IMR-90 (cell line): ENCODE results near the gene MYO7B. TPM values are rescaled to one million over a fixed set of nuclear protein-coding genes. Genes with fewer than 3 reads are reported as not detected.

ENCODE experiments used
- ATAC-seq: fragments of 200-7000 bp; cut with Tn5 transposase; 2 replicates; pipeline ENCODE4 v1.9.1; 2020; ENCODE audit warnings: low read depth, mild to moderate bottlenecking, moderate library complexity
- BruUV-seq: library from RNA; stranded (reverse); fragments of 400-500 nt; replicated peaks from 2 replicates; lab custom pipeline; 2021; lab: Mats Ljungman, UMichigan
- CTCF ChIA-PET: fragments of 300-600 bp; formaldehyde crosslinking; extraction: SDS; loops from one replicate; lab custom pipeline; 2021; ENCODE audit warnings: antibody characterized with exemption; lab: Yijun Ruan, JAX
- POLR2A ChIA-PET: fragments of 300-600 bp; sonication (Branson Sonifier 250); formaldehyde crosslinking; loops from one replicate; lab custom pipeline; 2022; ENCODE audit warnings: antibody characterized with exemption; ENCODE audit not compliant: unreplicated experiment; lab: Charles Lee
- DNase-seq: peaks from one replicate; pipeline ENCODE4 v3.0.0; 2013
- H2AFZ ChIP-seq: replicated peaks from 2 replicates; pipeline ENCODE3; 2013; ENCODE audit warnings: low read length, mild to moderate bottlenecking; ENCODE audit not compliant: poor library complexity
- H2AK5ac ChIP-seq: 2 replicates; pipeline ENCODE4 v1.6.1; 2013; ENCODE audit warnings: low read depth, low read length, inconsistent platforms
- H2AK9ac ChIP-seq: replicated peaks from 2 replicates; pipeline ENCODE3; 2013; ENCODE audit warnings: mild to moderate bottlenecking, low read depth, low read length, moderate library complexity; ENCODE audit not compliant: poor library complexity
- H2BK120ac ChIP-seq: 2 replicates; pipeline ENCODE4 v1.6.1; 2013; ENCODE audit warnings: low read depth, low read length, inconsistent platforms
- H2BK15ac ChIP-seq: 3 replicates; pipeline ENCODE4 v1.6.1; 2013; ENCODE audit warnings: low read depth, low read length, inconsistent platforms
- H2BK20ac ChIP-seq: 2 replicates; pipeline ENCODE4 v1.6.1; 2013; ENCODE audit warnings: low read depth, mild to moderate bottlenecking, inconsistent platforms, low read length, moderate library complexity
- H2BK5ac ChIP-seq: 2 replicates; pipeline ENCODE4 v1.6.1; 2013; ENCODE audit warnings: mild to moderate bottlenecking, low read depth, low read length, inconsistent platforms; ENCODE audit not compliant: poor library complexity, severe bottlenecking
- H3K14ac ChIP-seq: replicated peaks from 2 replicates; pipeline ENCODE4 v1.6.1; 2013; ENCODE audit warnings: low read depth, low read length, inconsistent platforms
- H3K18ac ChIP-seq: 2 replicates; pipeline ENCODE4 v1.6.1; 2013; ENCODE audit warnings: low read depth, low read length, control low read depth
- H3K23ac ChIP-seq: 2 replicates; pipeline ENCODE4 v1.6.1; 2013; ENCODE audit warnings: low read depth, low read length, inconsistent platforms
- H3K27ac ChIP-seq: 2 replicates; pipeline ENCODE4 v1.5.1; 2013; ENCODE audit warnings: mild to moderate bottlenecking, control low read depth, low read length; ENCODE audit not compliant: insufficient read depth
- H3K27me3 ChIP-seq: 2 replicates; pipeline ENCODE4 v1.6.1; 2013; ENCODE audit warnings: low read length; ENCODE audit not compliant: control insufficient read depth, insufficient read depth
- H3K36me3 ChIP-seq: 2 replicates; pipeline ENCODE4 v1.6.1; 2013; ENCODE audit warnings: low read length, mixed read lengths; ENCODE audit not compliant: control insufficient read depth, insufficient read depth
- H3K4ac ChIP-seq: 2 replicates; pipeline ENCODE4 v1.6.1; 2013; ENCODE audit warnings: low read depth, low read length, inconsistent platforms
- H3K4me1 ChIP-seq: 2 replicates; pipeline ENCODE4 v1.6.1; 2013; ENCODE audit warnings: low read length, mixed read lengths; ENCODE audit not compliant: control insufficient read depth, insufficient read depth
- H3K4me2 ChIP-seq: 2 replicates; pipeline ENCODE4 v1.6.1; 2013; ENCODE audit warnings: low read depth, mild to moderate bottlenecking, control low read depth, low read length, moderate library complexity
- H3K4me3 ChIP-seq: 2 replicates; pipeline ENCODE4 v1.5.1; 2013; ENCODE audit warnings: low read depth, mild to moderate bottlenecking, control low read depth, low read length, moderate library complexity; ENCODE audit not compliant: insufficient read depth
- H3K56ac ChIP-seq: 2 replicates; pipeline ENCODE4 v1.6.1; 2013; ENCODE audit warnings: low read length, inconsistent platforms; ENCODE audit not compliant: insufficient read depth; ENCODE audit errors: extremely low read depth
- H3K79me1 ChIP-seq, 2 experiments: 2 replicates each; pipeline ENCODE4 v1.6.1; 2013; ENCODE audit warnings: low read length in 2 of 2, inconsistent platforms in 1 of 2, low read depth in 1 of 2
- H3K9ac ChIP-seq: 2 replicates; pipeline ENCODE4 v1.6.1; 2013; ENCODE audit warnings: low read depth, low read length, control low read depth
- H3K9me1 ChIP-seq: 2 replicates; pipeline ENCODE4 v1.6.1; 2013; ENCODE audit warnings: low read length, inconsistent platforms; ENCODE audit not compliant: insufficient read depth
- H3K9me3 ChIP-seq: 2 replicates; pipeline ENCODE4 v1.6.1; 2013; ENCODE audit warnings: low read length; ENCODE audit not compliant: control insufficient read depth, insufficient read depth
- H4K20me1 ChIP-seq: 2 replicates; pipeline ENCODE4 v1.6.1; 2013; ENCODE audit warnings: low read length, inconsistent platforms; ENCODE audit not compliant: insufficient read depth
- H4K5ac ChIP-seq: 2 replicates; pipeline ENCODE4 v1.6.1; 2013; ENCODE audit warnings: mild to moderate bottlenecking, low read depth, low read length, control low read depth
- H4K8ac ChIP-seq, 2 experiments: 2 replicates each; pipeline ENCODE4 v1.6.1; 2013; ENCODE audit warnings: low read depth in 2 of 2, low read length in 2 of 2, control low read depth in 1 of 2, inconsistent platforms in 1 of 2
- H4K91ac ChIP-seq: 2 replicates; pipeline ENCODE4 v1.6.1; 2013; ENCODE audit warnings: low read depth, low read length, inconsistent platforms; ENCODE audit not compliant: insufficient read depth
- BHLHE40 ChIP-seq: fragments of 150-350 bp; IDR thresholded peaks from 2 replicates; pipeline ENCODE4 v1.6.1; 2016; ENCODE audit warnings: mild to moderate bottlenecking, low read depth, low read length
- CEBPB ChIP-seq: IDR thresholded peaks from 2 replicates; pipeline ENCODE4 v1.6.1; 2012; ENCODE audit warnings: low read depth, low read length, improper control_type of control experiment
- CHD1 ChIP-seq: IDR thresholded peaks from 2 replicates; pipeline ENCODE4 v1.6.1; 2012; ENCODE audit warnings: low read depth, low read length, improper control_type of control experiment
- CTCF ChIP-seq: conservative IDR thresholded peaks from 2 replicates; pipeline ENCODE4 v1.5.1; 2012; ENCODE audit warnings: mild to moderate bottlenecking, low read depth, low read length, improper control_type of control experiment
- ELK1 ChIP-seq: fragments of 150-350 bp; IDR thresholded peaks from 2 replicates; pipeline ENCODE4 v1.6.1; 2016; ENCODE audit warnings: low read depth, mild to moderate bottlenecking, low read length, moderate library complexity, borderline replicate concordance
- FOS ChIP-seq: fragments of 150-350 bp; IDR thresholded peaks from 2 replicates; pipeline ENCODE4 v1.6.1; 2016; ENCODE audit warnings: low read depth, low read length
- MAFK ChIP-seq: IDR thresholded peaks from 2 replicates; pipeline ENCODE4 v1.6.1; 2012; ENCODE audit warnings: low read depth, low read length, improper control_type of control experiment
- MAZ ChIP-seq: IDR thresholded peaks from 2 replicates; pipeline ENCODE4 v1.6.1; 2012; ENCODE audit warnings: low read depth, mild to moderate bottlenecking, low read length, improper control_type of control experiment, moderate library complexity, borderline replicate concordance
- MXI1 ChIP-seq: IDR thresholded peaks from 2 replicates; pipeline ENCODE4 v1.6.1; 2012; ENCODE audit warnings: low read depth, mild to moderate bottlenecking, low read length, moderate library complexity, borderline replicate concordance
- NFE2L2 ChIP-seq: fragments of 150-350 bp; IDR thresholded peaks from 2 replicates; pipeline ENCODE4 v1.6.1; 2016; ENCODE audit warnings: low read depth, mild to moderate bottlenecking, low read length
- POLR2A ChIP-seq: IDR thresholded peaks from 2 replicates; pipeline ENCODE4 v1.6.1; 2012; ENCODE audit warnings: mild to moderate bottlenecking, low read depth, low read length
- RAD21 ChIP-seq: IDR thresholded peaks from 2 replicates; pipeline ENCODE4 v1.6.1; 2012; ENCODE audit warnings: low read length, improper control_type of control experiment
- RCOR1 ChIP-seq: IDR thresholded peaks from 2 replicates; pipeline ENCODE4 v1.6.1; 2012; ENCODE audit warnings: mild to moderate bottlenecking, low read length, improper control_type of control experiment; ENCODE audit not compliant: insufficient replicate concordance
- RFX5 ChIP-seq: IDR thresholded peaks from 2 replicates; pipeline ENCODE4 v1.8.0; 2012; ENCODE audit warnings: low read depth, mild to moderate bottlenecking, low read length, moderate library complexity
- SMC3 ChIP-seq: fragments of 150-350 bp; IDR thresholded peaks from 2 replicates; pipeline ENCODE4 v1.6.1; 2016; ENCODE audit warnings: low read depth, mild to moderate bottlenecking, antibody characterized with exemption, low read length, moderate library complexity
- USF2 ChIP-seq: fragments of 150-350 bp; IDR thresholded peaks from 2 replicates; pipeline ENCODE4 v1.6.1; 2017; ENCODE audit warnings: mild to moderate bottlenecking, antibody characterized with exemption, low read length, low read depth
- WGBS, 2 experiments: methylation state at CpG; one replicate each; pipeline versions ENCODE4 v1.1.5 to v1.1.7; 2013; ENCODE audit warnings: missing lambda C conversion rate in 2 of 2; ENCODE audit not compliant: insufficient read length in 1 of 2; ENCODE audit errors: extremely low coverage in 2 of 2; 5-methylcytosine and 5-hydroxymethylcytosine counted together
- dilution Hi-C: fragments of 300-500 bp; cut with HindIII; formaldehyde crosslinking; loops from one replicate; pipeline ENCODE4 v1.14.3; 2018; ENCODE audit warnings: low sequenced_read_pairs; ENCODE audit not compliant: unreplicated experiment
- in situ Hi-C: fragments of 300-500 bp; cut with MboI; formaldehyde crosslinking; loops from 3 replicates; pipeline ENCODE4 v1.14.3; 2019; ENCODE audit warnings: low sequenced_read_pairs, inconsistent platforms, mixed read lengths
- intact Hi-C: fragments of 100-400 bp; cut with micrococcal nuclease; formaldehyde crosslinking; loops from 2 replicates; pipeline ENCODE4 v1.10.0; 2022
- polyA plus RNA-seq, 3 experiments: library from polyadenylated mRNA; depleted of rRNA; stranded (reverse); fragments of >200 nt; gene quantifications; 2 replicates each; pipeline ENCODE4 v1.2.3, GENCODE V29; 2012; ENCODE audit warnings: low replicate concordance in 1 of 3
- total RNA-seq: library from RNA; depleted of rRNA; stranded (reverse); fragments of >200 nt; gene quantifications from 2 replicates; pipeline ENCODE4 v1.2.3, GENCODE V29; 2012

MYO7B gene
- total and polyA plus RNA-seq, 2 of the 4 experiments (the other 2 are of a cell fraction), result 0.18 to 0.46 TPM

GRCh38 chr2:127665267-127665893 is 129.9 kb downstream of the MYO7B start:
- Histone ChIP-seq H3K4me1 (peaks cover 14% of the 10 kb centered on the region), H3K14ac (no peak overlapping the region), H3K79me1 (peaks cover 19 to 67% of the 10 kb centered on the region in 2 experiments), H2AK9ac (no peak overlapping the region), H2AFZ (no peak overlapping the region), H2AK5ac (no peak overlapping the region), H4K8ac (no peak overlapping the region), H3K18ac (no peak overlapping the region), H3K23ac (no peak overlapping the region; the same call in 1 of the 2 replicates), H2BK15ac (no peak overlapping the region), H2BK20ac (no peak overlapping the region), H3K27ac (no peak overlapping the region), H3K36me3 (peaks cover 4% of the 10 kb centered on the region; the same call in 1 of the 2 replicates), H4K20me1 (peaks cover 67% of the 10 kb centered on the region), H4K5ac (no peak overlapping the region), H3K56ac (no peak overlapping the region), H3K4me3 (no peak overlapping the region), H3K4me2 (no peak overlapping the region), H4K91ac (no peak overlapping the region), H2BK5ac (no peak overlapping the region), H3K27me3 (no peaks in the 10 kb centered on the region), H2BK120ac (no peak overlapping the region), H3K9ac (no peak overlapping the region), H3K4ac (no peak overlapping the region), H3K9me3 (no peaks in the 10 kb centered on the region), H3K9me1 (peaks cover 18% of the 10 kb centered on the region)
- in situ Hi-C loops, result no loop called here
- dilution Hi-C loops, result no loop called here
- ATAC-seq, result no peak
- ChIA-PET POLR2A (no interaction called here), CTCF (no interaction called here)
- WGBS, 2 experiments, result no CpG with 5 or more reads among the region's 8 CpGs
- intact Hi-C loops, result no loop called here
- TF ChIP-seq SMC3 (no peak), USF2 (no peak), NFE2L2 (no peak), CHD1 (no peak), ELK1 (no peak), CEBPB (no peak), RAD21 (no peak), MXI1 (no peak), POLR2A (no peak), RFX5 (no peak), RCOR1 (no peak), CTCF (no peak), MAFK (no peak), MAZ (no peak), FOS (no peak), BHLHE40 (no peak)
- no TSS peak for BruUV-seq
- no peak for DNase-seq
